NCI-H345 treated with DMSO at 0.1 percent for 48 hours (cell line): ENCODE measurements around the gene EID2B.

Experiments
- DNase-seq: peaks from one replicate; lab custom pipeline; 2025; ENCODE audit not compliant: unreplicated experiment; lab: John Stamatoyannopoulos, UW

Gene EID2B

DNA sequence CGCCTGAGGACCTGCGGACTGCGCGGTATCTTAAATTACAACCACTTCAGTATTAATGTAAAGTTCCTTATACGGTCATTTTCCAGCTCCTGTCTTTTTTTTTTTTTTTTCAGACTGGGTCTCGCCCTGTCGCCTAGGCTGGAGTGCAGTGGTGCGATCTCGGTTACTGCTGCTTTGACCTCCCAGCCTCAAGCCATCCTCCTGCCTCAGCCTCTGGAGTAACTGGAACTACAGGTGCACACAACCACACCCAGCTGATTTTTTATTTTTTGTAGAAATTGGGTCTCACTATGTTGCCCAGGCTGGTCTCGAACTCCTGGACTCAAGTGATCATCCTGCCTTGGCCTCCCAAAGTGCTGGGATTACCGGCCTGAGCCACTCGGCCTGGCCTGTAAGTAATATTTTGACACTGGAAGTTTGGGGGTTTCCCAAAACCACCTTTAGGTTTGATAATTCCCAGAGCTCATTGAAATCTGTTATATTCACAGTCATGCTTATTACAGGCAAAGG lies 406 bp upstream of the EID2B start:
- no peak for DNase-seq

DNA sequence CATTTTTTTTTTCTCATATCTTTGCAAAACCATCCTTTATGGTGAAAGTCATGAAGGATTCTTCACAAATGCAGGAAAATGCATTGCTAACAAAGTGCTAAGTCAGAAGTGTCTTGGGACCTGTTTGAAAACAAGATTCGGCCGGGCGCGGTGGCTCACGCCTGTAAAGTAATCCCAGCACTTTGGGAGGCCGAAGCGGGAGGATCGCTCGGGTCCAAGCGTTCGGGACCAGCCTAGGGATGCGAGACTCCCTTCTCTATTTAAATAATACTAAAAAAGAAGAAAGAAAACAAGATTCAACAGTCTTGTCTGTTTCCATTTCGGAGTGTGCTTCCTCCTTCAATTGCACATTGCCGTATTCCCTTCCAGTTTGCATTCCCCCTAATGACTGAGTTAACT lies 819 bp downstream of the EID2B start:
- DNase-seq, result no peak

DNA sequence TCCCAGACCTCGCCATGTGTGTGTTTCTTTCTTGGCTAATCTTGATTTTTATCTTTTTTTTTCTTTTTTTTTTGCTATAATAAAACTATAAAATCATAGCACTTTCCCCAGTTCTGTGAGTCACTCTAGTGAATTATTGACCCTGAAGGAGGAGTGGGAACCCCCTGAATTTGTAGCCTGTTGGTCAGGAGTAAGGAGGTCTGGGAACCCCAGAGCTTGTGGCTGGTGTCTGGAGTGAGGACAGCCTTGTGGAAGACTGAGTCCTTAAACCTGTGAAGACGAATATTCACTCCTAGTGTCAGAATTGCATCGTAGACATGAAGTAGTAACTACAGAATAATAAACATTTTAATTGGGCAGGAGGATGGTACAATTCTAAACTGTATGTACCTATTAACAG lies 7.4 kb downstream of the EID2B start:
- DNase-seq, result no peak

DNA sequence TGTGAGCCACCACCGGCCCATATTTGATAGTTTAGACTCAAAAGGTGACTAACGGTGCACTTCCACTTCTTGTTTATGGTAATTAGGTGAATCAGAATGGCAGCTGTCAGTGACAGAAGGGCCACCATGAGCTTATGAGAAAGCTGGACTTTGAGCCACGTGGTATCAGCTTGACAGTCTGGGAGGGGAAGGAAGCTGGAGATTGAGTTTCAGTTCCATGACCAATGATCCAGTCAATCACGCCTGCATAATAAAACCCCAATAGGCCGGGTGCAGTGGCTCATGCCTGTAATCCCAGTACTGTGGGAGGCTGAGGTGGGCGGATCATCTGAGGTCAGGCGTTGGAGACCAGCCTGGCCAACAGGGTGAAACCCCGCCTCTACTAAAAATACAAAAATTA lies 8.2 kb downstream of the EID2B start:
- DNase-seq, result no peak

DNA sequence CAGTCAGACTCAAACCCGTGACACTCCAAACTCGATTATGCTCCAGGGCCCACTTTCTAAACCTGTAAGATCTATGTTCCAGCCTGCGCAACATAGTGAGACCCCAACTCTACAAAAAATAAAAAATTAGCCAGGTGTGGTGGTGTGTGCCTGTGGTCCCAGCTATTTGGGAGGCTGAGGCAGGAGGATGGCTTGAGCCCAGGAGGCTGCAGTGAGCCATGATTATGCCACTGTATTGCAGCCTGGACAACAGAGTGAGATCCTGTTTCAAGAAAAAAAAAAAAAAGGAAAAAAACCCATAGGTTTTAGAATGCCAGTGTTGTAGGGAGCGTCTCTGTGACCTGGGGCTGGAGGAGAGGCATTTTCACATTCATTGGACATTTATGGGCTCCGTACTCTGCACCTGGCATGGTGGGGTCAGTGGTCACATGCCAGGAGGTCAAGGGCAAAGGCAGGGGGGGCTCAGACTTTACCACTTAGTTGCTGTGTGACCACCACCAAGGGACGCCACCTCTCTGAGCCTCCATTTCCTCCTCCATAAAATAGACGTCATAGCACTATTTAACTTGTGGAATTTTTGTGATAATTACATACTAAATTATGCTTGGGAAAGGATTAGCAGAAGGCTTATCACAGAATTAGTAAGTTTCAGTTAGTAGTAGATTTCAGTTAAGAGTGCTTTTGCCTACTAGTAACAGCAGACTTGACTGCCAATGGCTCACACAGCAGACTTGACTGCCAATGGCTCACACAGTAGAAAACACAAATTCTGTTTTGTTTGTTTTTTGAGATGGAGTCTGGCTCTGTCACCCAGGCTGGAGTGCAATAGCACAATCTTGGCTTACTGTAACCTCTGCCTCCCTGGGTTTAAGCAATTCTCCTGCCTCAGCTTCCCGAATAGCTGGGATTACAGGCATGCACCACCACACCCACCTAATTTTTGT lies 11.8 kb downstream of the EID2B start:
- DNase-seq, result no peak

DNA sequence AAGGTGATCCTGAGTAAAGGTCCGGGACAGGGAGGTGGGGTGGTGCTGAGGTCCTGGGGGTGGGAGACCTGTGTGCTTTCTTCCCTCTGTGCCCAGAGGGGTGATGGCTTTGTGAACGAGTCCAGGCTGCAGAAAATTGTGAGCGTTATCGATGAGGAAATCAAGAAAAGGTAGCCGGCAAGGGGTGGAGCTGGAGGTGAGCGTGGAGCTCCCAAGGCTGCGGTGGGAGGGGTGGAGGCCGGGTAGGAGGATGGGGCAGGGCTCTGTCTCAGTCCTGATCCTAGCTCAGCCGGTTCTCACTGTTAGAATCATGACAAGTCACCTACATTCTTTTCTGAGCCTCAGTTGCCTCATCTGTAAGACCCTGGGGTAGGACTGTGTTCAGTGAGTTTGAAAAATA lies 13.7 kb downstream of the EID2B start:
- no peak for DNase-seq

DNA sequence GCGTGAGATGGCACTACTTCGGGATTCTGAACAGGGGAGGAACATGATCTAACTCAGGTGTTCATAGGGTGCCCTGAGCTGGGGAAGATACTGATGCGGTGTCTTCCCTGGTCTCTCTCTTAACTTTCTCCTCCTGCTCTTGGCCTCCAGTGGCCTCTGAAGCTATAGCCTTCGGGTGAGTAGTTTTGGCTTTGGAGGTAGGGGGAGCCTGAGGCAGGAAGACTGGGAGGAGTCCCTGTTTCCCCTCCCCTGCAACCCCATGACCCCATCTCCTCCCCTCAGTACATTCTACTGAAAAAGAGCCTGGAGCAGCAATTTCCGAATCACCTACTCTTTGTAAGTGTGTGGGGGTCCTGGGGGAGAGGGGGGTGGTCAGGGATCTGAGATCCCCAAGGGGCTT lies 14.2 kb downstream of the EID2B start:
- DNase-seq, result no peak

DNA sequence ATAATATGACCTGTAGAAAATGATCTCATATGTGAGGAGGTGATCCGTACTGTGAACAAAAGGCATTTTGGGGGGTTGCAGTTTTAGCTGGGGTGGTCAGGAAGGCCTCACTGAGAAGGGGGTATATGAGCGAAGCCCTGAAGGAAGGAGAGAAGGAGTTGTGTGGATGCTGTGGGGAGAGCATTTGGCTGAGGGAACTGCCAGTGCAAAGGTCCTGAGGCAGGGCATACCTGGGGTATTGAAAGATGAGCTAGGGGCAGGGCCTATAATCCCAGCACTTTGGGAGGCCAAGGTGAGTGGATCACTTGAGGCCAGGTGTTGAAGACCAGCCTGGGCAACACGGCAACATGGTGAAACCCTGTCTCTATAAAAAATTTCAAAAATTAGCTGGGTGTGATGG lies 15.2 kb downstream of the EID2B start:
- DNase-seq, result no peak

DNA sequence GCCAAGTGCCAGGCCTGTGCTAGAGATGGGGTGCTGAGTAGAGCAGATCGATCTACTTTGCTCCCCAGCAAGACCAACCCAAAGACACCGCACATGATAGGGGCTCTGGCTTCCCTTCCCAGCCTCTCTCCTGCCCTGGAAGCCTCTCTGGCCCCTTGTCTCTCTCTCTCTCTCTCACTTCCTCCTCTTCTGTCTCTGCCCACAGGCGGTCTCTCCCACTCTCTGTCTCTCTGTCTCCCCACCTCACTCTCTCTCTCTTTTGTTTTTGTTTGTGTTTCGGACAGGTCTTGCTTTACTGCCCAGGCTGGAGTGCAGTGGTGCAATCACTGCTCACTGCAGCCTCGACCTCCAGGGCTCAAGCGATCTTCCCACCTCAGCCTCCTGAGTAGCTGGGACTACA lies 16.4 kb downstream of the EID2B start:
- no peak for DNase-seq

DNA sequence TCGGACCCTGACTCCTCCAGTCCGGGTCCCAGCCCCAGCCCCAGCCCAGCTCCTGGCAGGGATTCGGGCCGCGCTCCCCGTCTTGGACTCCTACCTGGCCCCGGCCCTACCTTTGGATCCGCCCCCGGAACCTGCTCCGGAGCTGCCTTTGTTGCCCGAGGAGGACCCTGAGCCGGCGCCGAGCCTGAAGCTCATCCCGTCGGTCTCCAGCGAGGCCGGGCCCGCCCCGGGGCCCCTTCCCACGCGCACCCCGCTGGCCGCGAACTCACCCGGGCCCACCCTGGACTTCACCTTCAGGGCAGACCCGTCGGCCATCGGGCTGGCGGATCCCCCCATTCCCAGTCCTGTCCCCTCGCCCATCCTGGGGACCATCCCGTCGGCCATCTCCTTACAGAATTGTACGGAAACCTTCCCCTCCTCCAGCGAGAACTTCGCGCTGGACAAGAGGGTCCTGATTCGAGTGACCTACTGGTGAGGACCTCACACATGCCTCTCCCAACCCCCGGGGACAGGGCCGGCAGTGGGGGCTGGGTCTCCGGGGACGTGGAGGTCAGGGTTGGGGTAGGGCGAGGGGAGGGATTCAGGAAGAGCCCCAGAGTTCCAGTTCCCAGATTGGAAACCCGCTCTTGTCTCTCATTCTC lies 17.0 kb downstream of the EID2B start:
- no peak for DNase-seq

DNA sequence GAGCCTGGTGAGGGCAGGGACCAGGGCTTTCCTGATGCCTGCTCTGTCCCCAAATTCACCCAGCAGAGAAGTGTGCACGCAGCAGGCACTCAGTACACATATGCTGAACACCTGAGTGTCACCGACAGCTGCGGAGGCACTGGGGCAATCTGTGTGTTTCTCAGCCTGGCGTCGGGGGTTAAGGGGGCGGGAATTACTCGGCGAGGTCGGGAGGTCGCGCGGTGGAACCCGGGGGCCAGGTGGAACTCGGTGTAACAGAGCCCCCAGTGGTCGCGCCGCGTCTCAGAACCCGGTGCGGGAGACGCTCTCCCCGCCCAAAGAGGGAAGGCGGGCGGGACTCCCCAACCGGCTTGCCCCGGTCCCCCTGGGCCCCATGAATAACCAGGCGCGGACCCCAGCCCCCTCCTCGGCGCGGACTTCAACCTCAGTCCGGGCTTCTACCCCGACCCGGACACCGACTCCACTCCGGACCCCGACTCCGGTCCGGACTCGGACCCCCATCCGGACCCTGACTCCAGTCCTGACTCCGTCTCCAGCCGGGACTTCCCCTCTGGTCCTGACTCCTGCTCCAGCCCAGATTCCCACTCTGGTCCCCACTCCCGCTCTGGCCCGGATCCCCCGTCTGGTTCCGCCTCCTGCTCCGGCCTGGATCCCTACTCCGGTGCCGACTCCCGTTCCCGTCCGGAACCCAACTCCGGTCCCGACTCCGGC lies 17.7 kb downstream of the EID2B start, which contains the start of gene SELENOV:
TSS of gene SELENOV (plus strand) at position 300 of the 711 bp plus-strand sequence. CDS start at position 374, 74 bp downstream.
- DNase-seq, result peak; percentile 47

DNA sequence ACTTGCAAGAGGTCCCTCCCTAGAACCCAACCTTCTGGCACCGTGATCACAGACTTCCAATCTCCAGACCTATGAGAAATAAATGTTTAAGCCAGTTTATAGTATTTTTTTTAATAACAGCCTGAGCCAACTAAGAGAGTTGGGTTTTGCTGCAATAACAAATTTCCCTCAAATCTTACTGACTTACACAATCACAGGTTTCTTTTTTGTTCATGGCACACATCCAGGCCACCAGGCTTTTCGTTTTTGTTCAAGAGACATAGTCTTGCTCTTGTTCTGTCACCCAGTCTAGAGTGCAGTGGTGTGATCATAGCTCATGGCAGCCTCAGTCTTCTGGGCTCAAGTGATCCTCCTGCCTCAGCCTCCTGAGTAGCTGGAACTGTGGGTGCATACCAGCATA lies 19.7 kb downstream of the EID2B start:
- no peak for DNase-seq

DNA sequence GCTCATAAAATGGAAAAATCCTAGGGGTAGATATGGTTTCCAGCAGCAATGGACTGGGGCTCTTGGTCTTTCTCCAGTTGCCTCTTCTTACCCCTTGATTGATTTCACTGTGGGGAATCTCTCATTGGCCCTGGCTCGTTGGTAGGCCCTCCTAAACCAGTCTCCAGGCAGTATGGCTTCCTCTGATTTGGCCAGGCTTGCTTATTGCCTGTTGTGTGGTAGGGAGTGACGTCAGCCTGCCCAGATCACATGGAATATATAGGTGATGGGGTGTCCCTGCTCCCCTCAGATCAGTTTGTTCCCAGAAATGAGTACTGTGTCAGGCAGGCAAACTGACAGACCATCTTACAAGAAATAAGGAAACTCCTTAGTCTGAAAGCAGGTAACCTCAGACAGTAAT lies 23.4 kb downstream of the EID2B start:
- DNase-seq, result no peak

DNA sequence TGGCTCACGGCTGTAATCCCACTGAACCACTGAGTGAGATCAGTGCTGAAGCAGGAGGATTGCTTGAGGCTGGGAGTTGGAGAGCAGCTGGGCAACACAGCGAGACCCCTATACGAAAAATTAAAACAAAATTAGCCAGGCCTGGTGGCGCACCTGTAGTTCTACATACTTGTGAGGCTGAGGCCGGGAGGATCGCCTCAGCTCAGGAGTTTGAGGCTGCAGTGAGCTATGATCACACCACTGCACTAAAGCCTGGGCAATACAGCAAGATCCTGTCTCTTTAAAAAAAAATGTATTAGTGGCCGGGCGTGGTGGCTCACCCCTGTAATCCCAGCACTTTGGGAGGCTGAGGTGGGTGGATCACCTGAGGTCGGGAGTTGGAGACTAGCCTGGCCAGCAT lies 24.0 kb downstream of the EID2B start:
- DNase-seq, result no peak

DNA sequence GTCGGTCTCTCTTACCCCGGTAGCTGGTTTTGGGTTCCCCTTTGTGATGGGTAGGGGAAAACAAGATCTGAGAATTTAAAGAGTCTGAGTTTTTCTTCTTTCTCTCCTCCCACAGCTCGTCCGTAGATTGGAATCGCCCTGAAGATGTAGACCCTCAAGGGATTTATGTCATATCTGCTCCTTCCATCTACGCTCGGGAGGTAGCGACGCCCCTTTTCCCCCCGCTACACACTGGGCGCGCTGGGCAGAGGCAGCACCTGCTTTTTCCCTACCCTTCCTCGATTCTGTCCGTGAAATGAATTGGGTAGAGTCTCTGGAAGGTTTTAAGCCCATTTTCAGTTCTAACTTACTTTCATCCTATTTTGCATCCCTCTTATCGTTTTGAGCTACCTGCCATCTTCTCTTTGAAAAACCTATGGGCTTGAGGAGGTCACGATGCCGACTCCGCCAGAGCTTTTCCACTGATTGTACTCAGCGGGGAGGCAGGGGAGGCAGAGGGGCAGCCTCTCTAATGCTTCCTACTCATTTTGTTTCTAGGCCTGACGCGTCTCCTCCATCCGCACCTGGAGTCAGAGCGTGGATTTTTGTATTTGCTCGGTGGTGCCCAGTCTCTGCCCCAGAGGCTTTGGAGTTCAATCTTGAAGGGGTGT lies 24.8 kb downstream of the EID2B start:
- no peak for DNase-seq

DNA sequence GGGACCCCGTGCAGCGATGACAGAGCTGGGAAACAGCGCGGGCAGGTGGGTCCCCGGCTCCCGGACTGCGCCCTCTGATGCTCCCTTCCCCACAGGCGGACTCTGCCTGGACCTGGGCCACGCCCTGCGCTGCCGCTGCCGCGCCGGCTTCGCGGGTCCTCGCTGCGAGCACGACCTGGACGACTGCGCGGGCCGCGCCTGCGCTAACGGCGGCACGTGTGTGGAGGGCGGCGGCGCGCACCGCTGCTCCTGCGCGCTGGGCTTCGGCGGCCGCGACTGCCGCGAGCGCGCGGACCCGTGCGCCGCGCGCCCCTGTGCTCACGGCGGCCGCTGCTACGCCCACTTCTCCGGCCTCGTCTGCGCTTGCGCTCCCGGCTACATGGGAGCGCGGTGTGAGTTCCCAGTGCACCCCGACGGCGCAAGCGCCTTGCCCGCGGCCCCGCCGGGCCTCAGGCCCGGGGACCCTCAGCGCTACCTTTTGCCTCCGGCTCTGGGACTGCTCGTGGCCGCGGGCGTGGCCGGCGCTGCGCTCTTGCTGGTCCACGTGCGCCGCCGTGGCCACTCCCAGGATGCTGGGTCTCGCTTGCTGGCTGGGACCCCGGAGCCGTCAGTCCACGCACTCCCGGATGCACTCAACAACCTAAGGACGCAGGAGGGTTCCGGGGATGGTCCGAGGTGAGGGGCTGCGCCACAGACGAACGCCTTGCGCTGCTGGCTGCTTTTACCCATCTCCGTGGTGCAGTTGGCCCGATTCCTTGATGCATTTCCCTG lies 25.5 kb downstream of the EID2B start:
- peak; percentile 69 for DNase-seq

DNA sequence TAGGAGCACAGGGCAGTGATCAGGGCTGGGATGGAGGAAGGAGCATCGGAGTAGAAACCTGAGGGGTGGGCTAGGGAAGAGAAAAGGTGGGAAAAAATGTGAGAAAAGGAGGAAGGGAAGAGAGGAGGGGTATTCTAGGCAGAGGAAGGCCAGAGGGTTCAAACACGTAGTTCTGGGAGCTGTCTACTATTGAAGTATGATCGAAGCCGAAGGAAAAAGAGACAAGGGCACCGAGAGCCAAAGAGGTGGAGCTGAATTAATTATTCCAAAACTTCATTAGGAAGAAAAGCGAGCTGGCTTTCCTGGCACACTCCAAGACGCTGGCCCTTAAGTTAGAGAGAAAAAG lies 26.1 kb downstream of the EID2B start:
- DNase-seq, result no peak

DNA sequence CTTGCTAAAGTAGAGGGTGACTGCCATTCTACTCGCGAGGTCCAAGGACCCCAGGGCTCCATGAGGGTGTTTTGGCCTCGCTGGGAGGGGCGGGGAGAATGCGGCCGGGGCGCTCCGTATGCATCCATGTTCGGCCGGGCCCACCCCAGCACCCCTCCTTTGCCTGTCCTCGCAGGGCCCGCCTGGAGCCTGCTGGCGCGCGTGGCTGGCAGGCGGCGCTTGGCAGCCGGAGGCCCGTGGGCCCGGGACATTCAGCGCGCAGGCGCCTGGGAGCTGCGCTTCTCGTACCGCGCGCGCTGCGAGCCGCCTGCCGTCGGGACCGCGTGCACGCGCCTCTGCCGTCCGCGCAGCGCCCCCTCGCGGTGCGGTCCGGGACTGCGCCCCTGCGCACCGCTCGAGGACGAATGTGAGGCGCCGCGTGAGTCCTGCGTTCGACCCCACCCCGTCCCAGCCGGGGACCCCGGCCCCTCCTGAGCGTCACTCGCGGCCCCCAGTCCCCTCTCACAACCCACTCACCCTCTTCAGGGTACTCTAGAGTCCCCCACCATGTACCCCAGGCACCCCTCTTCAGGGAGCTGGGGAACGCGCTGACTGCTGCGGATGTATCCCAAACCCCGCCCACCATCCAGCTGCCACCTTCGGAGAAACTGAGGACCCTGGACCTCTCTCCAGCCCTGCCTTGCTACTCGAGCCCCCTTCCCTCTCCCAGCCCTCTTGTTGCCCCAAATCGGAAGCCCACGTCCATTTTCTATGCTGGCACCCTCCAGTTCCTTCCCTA lies 29.8 kb downstream of the EID2B start:
- no peak for DNase-seq

DNA sequence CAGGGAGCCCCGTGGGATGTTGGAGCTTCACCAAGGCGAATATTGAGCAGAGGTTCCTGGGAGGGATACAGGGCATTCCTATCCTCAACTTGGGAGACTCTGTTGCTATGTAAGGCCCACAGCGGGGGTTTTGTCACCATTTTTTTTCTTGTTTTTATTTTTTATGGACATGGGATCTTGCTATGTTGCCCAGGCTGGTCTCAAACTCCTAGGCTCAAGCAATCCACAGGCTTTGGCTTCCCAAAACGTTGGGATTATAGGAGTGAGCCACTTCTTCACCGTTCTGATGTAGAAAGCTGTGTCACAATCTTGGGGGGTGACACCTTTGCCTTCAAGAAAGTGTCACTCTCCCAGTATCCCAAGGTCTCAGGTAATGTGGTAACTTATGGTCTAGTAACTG lies 31.3 kb downstream of the EID2B start:
- DNase-seq, result no peak

DNA sequence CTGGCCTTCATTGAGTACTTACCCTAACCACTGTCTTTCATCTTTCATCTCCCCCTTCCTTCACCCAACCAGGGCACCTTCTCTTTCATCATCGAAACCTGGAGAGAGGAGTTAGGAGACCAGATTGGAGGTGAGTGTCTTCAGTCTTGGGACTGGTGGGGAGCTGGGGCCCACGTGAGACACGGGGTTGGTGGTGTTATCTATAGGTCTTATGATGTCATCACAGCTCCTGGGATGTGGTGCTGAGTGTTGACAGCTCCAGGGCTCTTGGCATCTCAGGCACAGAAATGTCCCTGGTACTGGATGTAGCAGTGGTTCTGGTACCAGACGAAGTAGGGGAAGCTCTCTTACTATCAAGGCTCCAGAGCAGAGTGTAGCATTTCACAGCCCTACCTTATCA lies 32.1 kb downstream of the EID2B start:
- DNase-seq, result no peak
